Pons (tissue), 1 donor: ENCODE measurements around the gene SYT8.

Experiments used
- DNase-seq: peaks from one replicate; pipeline ENCODE4 v3.0.0-alpha.2; 2016; ENCODE audit warnings: low spot score

SYT8 gene

DNA sequence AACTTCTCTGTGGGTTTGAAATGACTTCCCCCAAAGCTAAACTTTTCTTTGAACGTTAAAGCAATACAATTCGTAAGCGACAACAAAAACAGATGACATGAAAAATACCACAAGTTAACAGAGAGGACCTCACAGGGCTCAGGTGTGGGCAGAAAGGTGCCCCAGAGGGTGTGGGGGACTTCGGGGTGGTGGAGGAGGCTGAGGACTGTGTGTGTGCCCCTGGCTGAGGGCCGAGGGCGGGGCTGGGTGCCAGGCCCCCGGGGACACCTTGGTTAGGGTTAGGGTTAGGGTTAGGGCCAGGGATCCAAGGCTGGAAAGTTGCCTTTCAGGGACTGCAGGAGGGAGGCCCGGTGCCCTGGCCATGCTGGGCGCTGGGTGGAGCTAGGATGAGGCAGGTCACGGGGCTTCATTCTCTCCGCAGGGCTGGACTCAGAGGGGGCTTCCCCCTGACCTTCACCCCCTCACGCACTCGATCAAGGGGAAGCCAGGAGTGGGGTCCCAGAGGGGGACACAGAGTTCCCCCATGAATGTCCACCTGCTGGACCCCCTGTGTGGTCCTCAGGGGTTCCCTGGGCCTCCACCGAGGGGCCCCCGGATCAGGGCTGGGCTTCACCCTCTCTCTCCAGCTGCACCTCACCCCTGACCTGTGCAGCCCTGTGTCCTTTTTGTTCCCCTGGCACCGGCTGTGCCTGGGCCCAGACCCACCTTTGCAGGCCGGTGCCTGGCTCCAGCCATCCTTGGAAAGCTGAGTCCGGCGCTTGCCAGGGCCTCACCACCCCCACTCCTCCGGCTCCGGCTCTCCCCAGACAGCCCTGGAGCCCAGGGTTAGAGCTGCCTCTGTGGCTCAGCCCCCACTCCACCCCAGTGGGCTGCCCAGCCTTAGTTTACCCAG, 11.0 kb downstream of the SYT8 start:
- no peak for DNase-seq

DNA sequence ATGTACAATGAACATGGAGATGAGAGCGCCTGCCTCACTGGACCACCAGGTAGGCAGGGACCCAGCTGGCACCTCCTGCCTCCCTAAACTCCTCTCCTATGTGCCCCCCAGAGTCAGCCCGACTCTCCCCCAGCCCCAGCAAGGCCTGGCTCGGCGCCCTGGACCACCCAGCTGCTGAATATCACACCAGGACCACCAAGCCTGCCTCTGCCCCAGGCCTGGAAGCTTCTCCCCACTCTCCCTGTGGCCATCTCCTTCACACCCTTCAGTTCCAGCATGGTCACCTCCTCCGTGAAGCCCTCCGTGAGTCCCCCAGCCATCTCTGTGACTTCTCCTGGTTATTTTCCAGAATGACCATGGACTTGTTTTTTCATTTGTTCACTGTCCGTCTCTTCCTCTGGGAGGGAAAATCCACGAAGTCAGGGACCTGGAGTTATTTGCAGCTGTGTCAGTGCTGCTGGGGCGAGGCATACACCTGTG, 11.7 kb downstream of the SYT8 start:
- no peak for DNase-seq

DNA sequence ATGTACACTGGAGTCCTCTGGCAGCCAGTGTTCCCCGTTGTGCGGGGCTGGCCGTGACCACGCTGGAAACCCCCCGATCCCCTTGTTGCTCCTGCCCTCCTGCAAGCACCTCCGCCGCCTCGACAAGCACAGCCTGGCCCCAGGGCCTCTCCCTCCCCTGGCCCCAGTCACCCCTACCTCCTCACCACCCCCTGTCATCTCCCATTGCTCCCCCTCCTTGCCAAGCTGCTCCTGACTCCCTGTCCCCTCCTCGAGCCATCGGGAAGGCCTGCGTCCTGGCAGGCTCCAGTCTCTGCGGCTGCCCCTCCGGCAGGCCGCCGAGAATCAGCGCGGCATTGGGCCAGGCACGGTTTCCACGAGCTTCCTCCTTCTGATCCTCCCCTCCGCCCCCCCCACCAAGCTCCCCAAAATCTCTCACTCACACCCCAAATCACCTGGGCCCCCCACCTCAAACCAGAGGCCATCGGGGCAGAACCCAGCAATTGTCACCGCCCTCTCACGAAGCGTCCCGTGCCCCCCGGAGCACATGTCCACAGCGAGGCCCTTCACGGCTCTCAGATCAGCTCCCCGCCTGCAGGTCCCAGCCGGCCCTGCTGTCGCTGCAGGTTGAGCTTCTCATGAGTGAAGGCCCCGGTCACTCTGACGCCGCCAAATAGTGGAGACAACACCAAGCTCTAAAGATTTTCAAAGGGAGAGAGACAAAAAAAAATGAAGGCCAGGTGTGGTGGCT, 12.4 kb downstream of the SYT8 start:
- no peak for DNase-seq

DNA sequence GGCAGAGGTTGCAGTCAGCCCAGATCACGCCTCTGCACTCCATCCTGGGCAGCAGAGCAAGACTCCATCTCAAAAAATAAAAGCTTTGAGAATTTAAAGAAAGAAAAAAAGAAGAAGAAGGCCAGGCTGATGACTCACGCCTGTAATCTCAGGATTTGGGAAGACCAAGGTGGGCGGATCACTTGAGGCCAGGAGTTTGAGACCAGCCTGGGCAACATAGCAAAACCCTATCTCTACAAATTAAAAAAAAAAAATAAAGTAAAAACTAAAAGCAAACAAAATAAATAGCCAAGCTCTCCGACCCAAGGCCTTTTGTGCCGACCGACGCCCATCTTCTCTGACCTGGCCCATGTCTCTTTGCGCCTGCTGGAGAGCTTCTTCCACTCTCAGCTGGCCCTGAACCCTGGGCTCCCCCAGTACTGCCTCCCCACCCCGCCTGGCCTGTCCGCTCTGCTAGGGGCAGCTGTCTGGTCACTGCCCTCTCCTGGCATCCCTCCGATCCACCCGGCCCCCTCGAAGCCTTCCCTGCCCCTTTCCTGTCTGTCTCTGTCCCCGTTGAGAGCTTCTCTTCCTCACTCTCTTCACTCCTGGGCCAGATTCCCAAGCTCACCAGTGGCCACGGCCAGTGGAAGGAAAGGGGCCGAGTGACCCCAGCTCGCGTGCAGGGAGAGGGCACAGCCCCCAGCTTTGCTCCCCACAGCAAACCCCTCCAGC, 13.3 kb downstream of the SYT8 start:
- no peak for DNase-seq

- DNase-seq: no peak
Measured at GRCh38 chr11:1848640-1849430, 14.0 kb downstream of the SYT8 start.

- DNase-seq: no peak
Measured at GRCh38 chr11:1851468-1852180, 16.8 kb downstream of the SYT8 start.

DNA sequence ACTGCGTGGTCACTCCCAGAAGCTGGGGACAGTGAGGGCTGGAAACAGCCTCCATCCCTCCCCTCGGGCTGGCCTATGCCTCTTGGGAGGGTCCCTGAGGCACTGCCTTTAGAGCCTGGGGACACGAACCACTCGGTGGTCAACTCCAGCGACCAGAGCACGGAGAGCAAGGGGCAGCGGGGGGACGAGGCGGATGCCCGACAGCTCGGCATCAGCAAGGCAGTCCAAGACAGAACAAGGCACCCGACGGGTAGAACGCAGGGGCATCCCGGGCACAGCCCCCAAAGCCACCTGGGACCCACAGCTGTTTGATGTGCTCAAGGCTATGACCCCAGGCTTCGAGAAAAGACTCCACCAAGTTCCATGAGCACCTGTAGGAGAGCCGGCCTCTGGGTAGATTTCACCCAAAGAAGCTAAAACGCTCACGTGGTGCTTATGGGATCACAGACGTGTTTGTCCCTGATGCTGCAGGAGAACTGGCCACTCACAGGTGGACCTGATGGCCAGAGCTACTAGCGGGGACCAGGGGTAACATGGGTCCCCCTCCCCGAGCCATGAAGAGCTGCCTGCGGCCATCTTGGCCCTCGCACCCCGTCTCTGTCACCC, 17.6 kb downstream of the SYT8 start:
- no peak for DNase-seq

DNA sequence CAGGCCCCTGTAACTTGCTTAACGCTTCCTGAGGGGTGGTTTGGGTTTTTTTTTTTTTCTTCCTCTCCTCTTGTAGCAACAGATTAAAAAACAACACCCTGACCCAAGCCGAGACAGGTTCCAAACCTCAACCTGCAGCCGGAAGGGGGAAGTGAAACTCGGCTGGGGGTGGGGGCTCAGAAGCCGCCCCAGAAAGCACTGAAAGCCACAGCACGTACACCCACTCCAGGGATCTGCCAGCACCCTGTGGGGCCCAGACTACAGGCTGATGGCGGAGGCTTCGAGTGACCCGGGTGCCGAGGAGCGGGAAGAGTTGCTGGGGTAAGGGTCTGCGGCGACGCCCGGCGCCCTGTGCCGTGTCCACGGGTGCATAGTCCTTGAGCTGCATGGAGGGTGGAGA, 18.1 kb downstream of the SYT8 start, which contains the start of gene LSP1:
TSS of gene LSP1 (plus strand) at position 208 of the 400 bp plus-strand sequence. CDS start at position 269, 61 bp downstream.
- DNase-seq: peak; percentile 46

GRCh38 chr11:1853376-1854131, 18.8 kb downstream of the SYT8 start:
- DNase-seq: no peak

DNA sequence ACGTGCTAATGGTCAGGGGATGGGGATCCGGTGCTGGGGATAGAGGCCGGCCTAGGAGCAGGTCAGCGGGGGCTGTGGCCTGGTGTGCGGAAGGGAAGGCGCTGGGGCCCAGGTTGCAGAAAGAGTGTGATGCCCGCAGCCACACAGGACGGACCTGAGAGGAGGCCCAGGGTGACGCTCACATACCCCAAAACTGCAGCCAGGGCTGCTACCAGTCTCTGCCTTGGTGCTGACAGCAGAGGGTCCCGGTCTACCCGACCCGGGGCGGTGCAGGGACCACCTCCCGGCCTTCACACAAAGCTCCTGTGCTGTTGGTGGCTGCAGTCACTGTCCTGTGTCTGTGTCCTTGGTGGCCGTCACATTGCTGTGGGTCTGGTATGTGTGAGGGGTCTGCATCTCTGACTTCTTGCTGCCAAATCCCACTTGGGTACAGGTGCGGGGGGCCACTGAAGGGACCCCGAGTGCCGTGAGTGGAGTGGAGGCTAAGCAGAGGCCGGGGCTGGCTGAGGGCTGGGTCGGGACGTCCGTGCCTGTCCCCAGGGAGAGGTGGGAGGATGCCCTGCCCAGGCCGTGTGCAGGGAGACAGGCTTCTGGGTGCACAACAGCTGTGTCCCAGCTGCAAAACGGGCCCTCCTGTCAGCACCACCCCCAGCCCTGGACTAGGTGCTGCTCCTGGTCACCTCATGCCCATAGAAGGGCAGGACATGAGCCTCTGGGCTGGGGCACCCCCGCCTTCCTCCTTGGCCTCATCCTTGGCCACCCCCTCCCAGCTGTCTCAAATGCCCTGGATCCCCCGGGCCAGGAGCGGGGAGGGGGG, 19.6 kb downstream of the SYT8 start:
- DNase-seq: no peak

DNA sequence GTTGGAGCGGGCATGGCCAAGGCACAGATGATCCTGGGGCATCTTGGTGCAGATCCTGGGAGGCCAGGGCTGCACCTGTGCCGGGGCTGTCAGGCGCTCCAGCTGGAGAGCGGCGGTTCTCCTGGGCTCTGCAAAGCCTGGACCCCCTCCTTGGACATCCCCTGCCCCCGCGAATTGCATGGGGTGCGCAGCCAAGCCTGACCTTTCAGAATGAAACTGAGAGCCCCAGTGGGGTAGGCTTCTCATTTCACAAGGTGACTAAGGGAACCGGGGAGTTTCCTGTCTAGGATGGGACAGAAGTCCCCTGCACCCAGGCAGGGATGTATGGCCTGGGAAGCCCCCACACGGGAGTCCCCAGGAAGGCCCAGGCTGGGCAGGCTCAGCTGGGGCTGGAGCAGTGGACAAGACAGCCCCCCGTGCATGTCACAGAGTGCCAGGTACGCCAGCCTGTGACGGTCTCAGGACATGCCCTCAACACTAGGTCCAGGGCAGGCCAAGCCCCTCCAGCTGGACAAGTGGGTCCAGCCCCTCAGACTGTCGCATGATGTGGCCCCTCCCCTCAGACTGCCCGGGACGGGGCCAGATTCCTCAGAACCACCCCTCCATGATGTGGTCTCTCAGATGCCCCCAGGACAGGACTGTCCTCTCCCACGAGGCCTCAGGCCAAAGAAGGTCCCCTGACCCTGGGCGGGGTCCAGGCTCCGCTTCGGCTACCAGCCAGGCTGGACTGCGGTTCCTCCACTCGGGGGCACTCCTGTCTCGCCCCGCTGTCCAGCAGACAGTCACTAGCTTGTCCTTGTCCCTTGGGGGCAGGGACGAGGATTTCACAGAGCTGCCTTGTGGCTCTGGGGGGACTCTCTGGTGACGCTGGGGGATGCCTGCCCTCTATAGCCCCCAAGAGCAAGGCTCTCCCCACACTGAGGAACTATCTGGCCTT, 20.4 kb downstream of the SYT8 start:
- DNase-seq: no peak

DNA sequence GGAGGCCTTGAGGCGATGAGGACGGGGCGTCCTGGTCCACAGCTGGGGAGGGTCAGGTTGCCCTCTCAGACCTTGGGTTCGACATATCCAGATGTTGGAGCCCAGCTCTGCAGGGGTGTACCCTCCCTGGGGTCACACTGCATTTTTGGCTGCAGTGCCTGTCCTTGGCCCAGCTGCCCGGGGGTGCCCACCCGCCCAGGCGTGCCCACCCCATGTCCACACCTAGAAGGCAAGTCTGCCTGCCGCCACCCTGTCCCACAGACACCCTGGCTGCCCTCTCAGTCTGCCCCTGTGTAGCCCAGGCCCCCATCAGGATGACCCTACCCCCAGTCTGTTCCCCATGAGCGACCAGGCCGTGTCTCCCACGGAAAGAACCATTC, 21.1 kb downstream of the SYT8 start:
- DNase-seq: no peak

DNA sequence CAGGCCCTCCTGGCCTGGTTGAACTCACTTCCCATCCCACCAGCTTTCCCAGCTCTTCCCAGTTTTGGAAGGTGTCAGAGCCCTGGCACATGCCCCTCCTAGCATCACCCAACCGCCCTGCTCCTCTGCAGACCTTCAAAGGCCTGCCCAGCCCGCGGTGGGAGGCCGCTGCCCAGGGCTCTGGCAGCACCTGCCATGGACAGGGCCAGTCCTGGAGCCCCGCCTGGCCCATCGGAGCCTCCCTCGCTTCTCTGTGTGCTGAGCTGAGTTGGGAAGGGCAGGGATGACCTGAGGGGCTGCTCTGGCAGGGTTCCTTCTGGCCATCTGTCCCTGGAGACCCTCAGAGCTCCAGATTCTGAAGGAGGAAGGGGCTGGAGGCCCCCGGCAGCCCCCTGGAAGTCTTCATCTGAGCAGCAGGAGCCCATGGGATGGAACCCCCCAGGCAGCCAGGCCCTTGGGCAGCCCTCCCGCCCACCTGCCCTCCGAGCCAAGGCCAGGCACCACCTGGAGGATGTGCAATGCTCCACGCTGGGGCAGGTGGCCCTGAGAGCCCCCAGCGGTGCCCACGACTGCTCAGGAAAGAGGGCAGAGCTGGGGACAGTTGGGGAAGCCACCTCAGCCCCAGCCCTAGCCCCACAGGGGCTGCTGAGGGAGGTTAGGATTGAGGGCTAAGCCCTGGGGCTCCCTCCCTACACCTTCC, 21.7 kb downstream of the SYT8 start:
- DNase-seq: no peak

DNA sequence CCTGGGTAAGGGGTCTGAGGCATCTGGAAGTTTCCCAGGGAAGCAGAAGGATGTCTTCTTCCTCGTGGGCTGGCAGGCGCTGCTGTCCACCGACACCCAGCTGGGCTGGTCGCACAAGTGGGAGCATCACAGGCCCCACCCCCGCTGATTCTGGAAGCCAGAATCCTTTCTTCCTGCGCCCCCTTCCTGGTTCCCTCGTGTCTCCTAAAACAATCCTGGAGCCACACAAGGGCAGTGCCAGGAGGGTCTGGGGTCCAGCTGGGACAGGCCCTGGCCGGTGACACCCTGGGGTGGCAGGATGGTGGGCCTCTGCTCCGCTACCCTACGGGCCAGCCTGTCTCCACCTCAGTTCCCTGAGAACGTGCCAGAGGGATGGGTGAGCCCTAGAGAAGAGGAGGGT, 22.3 kb downstream of the SYT8 start:
- DNase-seq: no peak

GRCh38 chr11:1858154-1858553, 23.4 kb downstream of the SYT8 start:
- no peak for DNase-seq

GRCh38 chr11:1858576-1858975, 23.8 kb downstream of the SYT8 start:
- DNase-seq: no peak

DNA sequence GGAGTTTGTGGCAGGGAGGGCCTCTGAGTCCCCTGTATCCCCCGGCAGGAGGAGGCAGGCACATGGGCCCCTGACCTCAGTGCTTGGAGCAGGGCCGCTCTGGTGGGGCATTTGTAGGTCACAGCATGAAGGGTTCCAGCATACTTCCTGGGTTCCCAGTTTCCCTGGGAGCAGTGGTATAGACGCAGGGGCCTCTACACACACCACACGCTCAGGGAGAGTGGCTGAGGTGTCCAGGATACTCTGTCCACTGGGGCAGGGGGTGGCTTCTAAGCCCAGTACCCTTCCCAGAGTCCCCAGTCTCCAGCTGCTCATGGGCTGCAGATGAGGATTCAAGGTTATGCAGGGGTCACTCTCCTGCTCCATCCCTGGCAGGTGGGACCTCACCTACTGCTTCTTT, 24.2 kb downstream of the SYT8 start:
- DNase-seq: no peak
